GM12878 (cell line): ENCODE measurements around the gene TXNDC9. TPM values are rescaled to one million over a fixed set of nuclear protein-coding genes. Genes with fewer than 3 reads are reported as not detected.
A peak's percentile ranks its signal among the peaks of the same experiment; 100 is the strongest.

Source experiments
- ATAC-seq: fragments of 200-7000 bp; cut with Tn5 transposase; 3 replicates; pipeline ENCODE4 v1.9.1; 2020; ENCODE audit warnings: mild to moderate bottlenecking, moderate library complexity
- BruUV-seq: library from RNA; stranded (reverse); fragments of 400-500 nt; replicated peaks from 2 replicates; lab custom pipeline; 2021; lab: Mats Ljungman, UMichigan
- CTCF ChIA-PET: fragments of 300-600 bp; sonication (Branson Sonifier 250); formaldehyde crosslinking; extraction: SDS; loops from one replicate; lab custom pipeline; 2021; ENCODE audit warnings: inconsistent platforms; lab: Yijun Ruan, JAX
- POLR2A ChIA-PET: fragments of 350-600 bp; formaldehyde crosslinking; extraction: SDS; loops from one replicate; lab custom pipeline; 2021; ENCODE audit warnings: inconsistent platforms; lab: Charles Lee
- RAD21 ChIA-PET: fragments of 300-600 bp; sonication (Branson Sonifier 250); formaldehyde crosslinking; loops from one replicate; lab custom pipeline; 2023; ENCODE audit warnings: antibody characterized with exemption; ENCODE audit not compliant: unreplicated experiment; lab: Charles Lee
- SMC1A ChIA-PET: fragments of 300-600 bp; sonication (Branson Sonifier 250); formaldehyde crosslinking; loops from one replicate; lab custom pipeline; 2023; ENCODE audit not compliant: unreplicated experiment, uncharacterized antibody; lab: Charles Lee
- DNase-seq: peaks from one replicate; pipeline ENCODE4 v3.0.0-alpha.2; 2011; ENCODE audit warnings: low read depth, low spot score
- FAIRE-seq: peaks from 3 replicates; lab custom pipeline; 2011; peaks lifted over from hg19 to GRCh38; lab: Jason Lieb, UNC
- H2AFZ ChIP-seq: 2 replicates; pipeline ENCODE4 v1.6.0; 2011; ENCODE audit warnings: low read depth, low read length, control low read depth; ENCODE audit not compliant: control insufficient read depth
- H3K27ac ChIP-seq: 2 replicates; pipeline ENCODE4 v1.5.1; 2011; ENCODE audit warnings: control low read depth; ENCODE audit not compliant: control insufficient read depth, insufficient read depth
- H3K27me3 ChIP-seq, 2 experiments: replicated peaks in 1 of 2; 2 replicates each; pipeline versions ENCODE4 v1.6.0 to v1.6.1; 2011; ENCODE audit warnings: low read length in 1 of 2; ENCODE audit not compliant: control insufficient read depth in 2 of 2, insufficient read depth in 2 of 2
- H3K36me3 ChIP-seq, 2 experiments: 2 replicates each; pipeline ENCODE4 v1.5.1; 2011; ENCODE audit warnings: low read length in 1 of 2; ENCODE audit not compliant: control insufficient read depth in 2 of 2, insufficient read depth in 2 of 2
- H3K4me1 ChIP-seq: 2 replicates; pipeline ENCODE4 v1.6.1; 2011; ENCODE audit warnings: mild to moderate bottlenecking, low read length, moderate library complexity, mixed read lengths; ENCODE audit not compliant: control insufficient read depth, insufficient read depth
- H3K4me2 ChIP-seq: 2 replicates; pipeline ENCODE4 v1.6.0; 2011; ENCODE audit warnings: control low read depth; ENCODE audit not compliant: control insufficient read depth, insufficient read depth
- H3K4me3 ChIP-seq: fragments of 200-600 bp; sonication (generic); 2 replicates; pipeline ENCODE4 v1.5.1; 2016
- H3K79me2 ChIP-seq: 2 replicates; pipeline ENCODE4 v1.6.0; 2011; ENCODE audit warnings: low read length; ENCODE audit not compliant: control insufficient read depth, insufficient read depth
- H3K9ac ChIP-seq: 2 replicates; pipeline ENCODE4 v1.8.0; 2011; ENCODE audit warnings: low read length, control low read depth, mixed read lengths; ENCODE audit not compliant: control insufficient read depth, insufficient read depth
- H3K9me3 ChIP-seq: replicated peaks from 3 replicates; pipeline ENCODE4 v1.5.1; 2011; ENCODE audit warnings: mild to moderate bottlenecking, low read length; ENCODE audit not compliant: control insufficient read depth, insufficient read depth
- H4K20me1 ChIP-seq: 2 replicates; pipeline ENCODE4 v1.6.0; 2011; ENCODE audit not compliant: control insufficient read depth, insufficient read depth
- IKZF2 ChIP-seq, 2 experiments: fragments of 450-650 bp; IDR thresholded peaks; 2 replicates each; pipeline ENCODE4 v1.6.1; 2017; ENCODE audit warnings: mild to moderate bottlenecking in 2 of 2, moderate library complexity in 2 of 2
- JUNB ChIP-seq: IDR thresholded peaks from 2 replicates; pipeline ENCODE4 v1.6.1; 2016; ENCODE audit warnings: antibody characterized with exemption, mild to moderate bottlenecking
- WGBS: methylation state at CpG from one replicate; pipeline ENCODE4 v1.1.6; 2016; ENCODE audit warnings: low lambda C conversion rate; ENCODE audit not compliant: insufficient replicate concordance, insufficient coverage; ENCODE audit errors: missing lambda C conversion rate; 5-methylcytosine and 5-hydroxymethylcytosine counted together
- in situ Hi-C: fragments of 300-500 bp; cut with MboI; formaldehyde crosslinking; loops from 9 replicates; pipeline ENCODE4 v1.14.3; 2018; ENCODE audit warnings: mixed read lengths
- intact Hi-C: fragments of 100-400 bp; cut with micrococcal nuclease; formaldehyde crosslinking; loops from one replicate; pipeline ENCODE4 v1.14.2; 2022; ENCODE audit not compliant: unreplicated experiment
- polyA plus RNA-seq, 11 experiments: library from polyadenylated mRNA; depleted of rRNA in 4 of 11; unstranded in 6 of 11; stranded (reverse) in 5 of 11; fragments of >200 nt; fragmentation: Nextera tagmentation in 4 of 11; fragmentation: Illumina TruSeq in 1 of 11; extraction: Ambion mirVana in 4 of 11; extraction: Trizol in 1 of 11; gene quantifications; 1 replicate in 1 of 11; 2 replicates in 10 of 11; pipeline versions ENCODE4 v1.2.1 to v1.2.3, GENCODE V29; 2011 to 2016; ENCODE audit warnings: inconsistent platforms in 2 of 11, missing spikeins in 2 of 11, low read depth in 1 of 11
- total RNA-seq, 4 experiments: library from RNA; depleted of rRNA in 3 of 4; stranded (reverse); fragments of >200 nt in 3 of 4; fragmentation: Illumina TruSeq in 1 of 4; extraction: Trizol in 1 of 4; gene quantifications; 2 replicates each; pipeline versions ENCODE4 v1.2.1 to v1.2.3, GENCODE V29; 2013 to 2021
- TF ChIP-seq, protein P1 (sequence below): fragments of 450-650 bp; formaldehyde crosslinking; IDR thresholded peaks from 2 replicates; pipeline ENCODE4 v1.4.0; 2020; ENCODE audit warnings: mild to moderate bottlenecking, moderate library complexity

TXNDC9 gene
- total and polyA plus RNA-seq, 10 of the 15 experiments (the other 5 are each of a cell fraction or from before 2014, with no cell fraction given) = 27.0 to 170 (median 50.9) TPM

GRCh38 chr2:99380376-99381010 lies 44.4 kb upstream of the TXNDC9 start:
- H3K36me3 ChIP-seq = peaks cover 3 to 10% of the 10 kb centered on the region in 2 experiments; a peak in 2 of 4 replicates
- in situ Hi-C loops = no loop called here

More at GRCh38 chr2:99380376-99381010, 44.4 kb upstream of the TXNDC9 start:
- CTCF ChIA-PET = no interaction called here
- Histone ChIP-seq H3K79me2 (no peaks in the 10 kb centered on the region), H3K27me3 (no peaks in the 10 kb centered on the region), H3K4me3 (no peak overlapping the region), H3K9ac (no peak overlapping the region), H3K4me2 (no peak overlapping the region), H3K27ac (no peak overlapping the region), H2AFZ (no peak overlapping the region), H3K4me1 (0 out of 2 replicates have a peak, but pooled peaks cover 4% of the 10 kb centered on the region), H4K20me1 (no peaks in the 10 kb centered on the region), H3K9me3 (no peaks in the 10 kb centered on the region)
- RAD21 ChIA-PET = no interaction called here
- TF ChIP-seq IKZF2 (IDR thresholded peaks at IDR 0.05) (peak; percentile 39 to 43; a peak in 3 of 4 replicates), JUNB (peak; percentile 51)
- TF ChIP-seq, protein P1, sequence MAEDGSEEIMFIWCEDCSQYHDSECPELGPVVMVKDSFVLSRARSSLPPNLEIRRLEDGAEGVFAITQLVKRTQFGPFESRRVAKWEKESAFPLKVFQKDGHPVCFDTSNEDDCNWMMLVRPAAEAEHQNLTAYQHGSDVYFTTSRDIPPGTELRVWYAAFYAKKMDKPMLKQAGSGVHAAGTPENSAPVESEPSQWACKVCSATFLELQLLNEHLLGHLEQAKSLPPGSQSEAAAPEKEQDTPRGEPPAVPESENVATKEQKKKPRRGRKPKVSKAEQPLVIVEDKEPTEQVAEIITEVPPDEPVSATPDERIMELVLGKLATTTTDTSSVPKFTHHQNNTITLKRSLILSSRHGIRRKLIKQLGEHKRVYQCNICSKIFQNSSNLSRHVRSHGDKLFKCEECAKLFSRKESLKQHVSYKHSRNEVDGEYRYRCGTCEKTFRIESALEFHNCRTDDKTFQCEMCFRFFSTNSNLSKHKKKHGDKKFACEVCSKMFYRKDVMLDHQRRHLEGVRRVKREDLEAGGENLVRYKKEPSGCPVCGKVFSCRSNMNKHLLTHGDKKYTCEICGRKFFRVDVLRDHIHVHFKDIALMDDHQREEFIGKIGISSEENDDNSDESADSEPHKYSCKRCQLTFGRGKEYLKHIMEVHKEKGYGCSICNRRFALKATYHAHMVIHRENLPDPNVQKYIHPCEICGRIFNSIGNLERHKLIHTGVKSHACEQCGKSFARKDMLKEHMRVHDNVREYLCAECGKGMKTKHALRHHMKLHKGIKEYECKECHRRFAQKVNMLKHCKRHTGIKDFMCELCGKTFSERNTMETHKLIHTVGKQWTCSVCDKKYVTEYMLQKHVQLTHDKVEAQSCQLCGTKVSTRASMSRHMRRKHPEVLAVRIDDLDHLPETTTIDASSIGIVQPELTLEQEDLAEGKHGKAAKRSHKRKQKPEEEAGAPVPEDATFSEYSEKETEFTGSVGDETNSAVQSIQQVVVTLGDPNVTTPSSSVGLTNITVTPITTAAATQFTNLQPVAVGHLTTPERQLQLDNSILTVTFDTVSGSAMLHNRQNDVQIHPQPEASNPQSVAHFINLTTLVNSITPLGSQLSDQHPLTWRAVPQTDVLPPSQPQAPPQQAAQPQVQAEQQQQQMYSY = no peak
- DNase-seq (no peak), ATAC-seq (peak; percentile 72), FAIRE-seq (peak; percentile 65)
- intact Hi-C loops = no loop called here
- SMC1A ChIA-PET = interaction anchor here (1.5 to 2.6 kb wide), 3 partner anchors 18 to 44 kb away, joined by 3 to 6 read pairs (median 6); partner anchors contain the start of genes EIF5B and TXNDC9
- POLR2A ChIA-PET = interaction anchor here (0.5 kb wide), 1 partner anchor 49 kb away, joined by 3 read pairs; no protein-coding TSS in a partner anchor
- 69% methylated on average over 3 of the region's 3 CpGs for WGBS
- BruUV-seq = no TSS peak
